Effector memory CD4-positive, alpha-beta T cell (primary cell): Measurements from ENCODE around the gene ZDHHC14.
A peak's percentile ranks its signal among the peaks of the same experiment; 100 is the strongest.

ENCODE experiments used
- DNase-seq, 3 donors: peaks; one replicate each; pipeline ENCODE4 v3.0.0-alpha.2; 2020
- H3K27ac ChIP-seq: 2 replicates; pipeline ENCODE4 v1.7.0; 2013; ENCODE audit warnings: mild to moderate bottlenecking, low read length, moderate library complexity; ENCODE audit not compliant: insufficient read depth, poor library complexity, severe bottlenecking
- H3K27me3 ChIP-seq: replicated peaks from 2 replicates; pipeline ENCODE4 v1.7.0; 2013; ENCODE audit warnings: mild to moderate bottlenecking, low read length; ENCODE audit not compliant: insufficient read depth, control insufficient read depth, poor library complexity, severe bottlenecking
- H3K36me3 ChIP-seq: 2 replicates; pipeline ENCODE4 v1.7.0; 2013; ENCODE audit warnings: mild to moderate bottlenecking, low read length, moderate library complexity; ENCODE audit not compliant: control insufficient read depth, insufficient read depth
- H3K4me1 ChIP-seq: 2 replicates; pipeline ENCODE4 v1.7.0; 2013; ENCODE audit warnings: low read length, mild to moderate bottlenecking; ENCODE audit not compliant: control insufficient read depth, insufficient read depth, poor library complexity, severe bottlenecking
- H3K4me3 ChIP-seq: 2 replicates; pipeline ENCODE4 v1.7.0; 2013; ENCODE audit warnings: low read length, low read depth, mild to moderate bottlenecking; ENCODE audit not compliant: insufficient read depth, poor library complexity, severe bottlenecking
- H3K9me3 ChIP-seq: 2 replicates; pipeline ENCODE4 v1.7.0; 2013; ENCODE audit warnings: mild to moderate bottlenecking, low read length, moderate library complexity; ENCODE audit not compliant: control insufficient read depth

The ZDHHC14 gene

DNA sequence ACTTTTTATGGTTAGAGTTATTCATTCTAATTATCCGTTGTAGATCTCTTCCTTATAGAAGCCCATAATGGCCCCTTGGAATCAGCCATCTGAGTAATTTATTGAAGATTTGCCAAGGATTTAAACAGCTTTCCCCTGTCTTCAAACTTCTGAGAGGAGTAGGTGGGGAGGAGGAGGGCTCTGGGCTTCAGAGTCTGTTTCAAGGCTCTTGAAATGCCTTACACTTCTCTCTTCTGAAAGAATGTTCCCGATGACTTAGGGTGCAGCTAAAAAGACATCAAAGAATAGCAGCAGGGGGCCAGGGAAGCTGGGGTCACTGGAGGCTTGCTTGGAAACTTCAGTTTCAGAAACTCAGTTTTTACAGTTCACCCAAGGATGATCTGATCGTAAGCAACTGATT lies 165.3 kb downstream of the ZDHHC14 start:
- H3K27ac ChIP-seq = no peak overlapping the region
- H3K4me3 ChIP-seq = no peak overlapping the region
- DNase-seq = no peak
- H3K36me3 ChIP-seq = no peaks in the 10 kb centered on the region
- H3K27me3 ChIP-seq = no peaks in the 10 kb centered on the region
- H3K9me3 ChIP-seq = no peaks in the 10 kb centered on the region
- H3K4me1 ChIP-seq = no peaks in the 10 kb centered on the region

DNA sequence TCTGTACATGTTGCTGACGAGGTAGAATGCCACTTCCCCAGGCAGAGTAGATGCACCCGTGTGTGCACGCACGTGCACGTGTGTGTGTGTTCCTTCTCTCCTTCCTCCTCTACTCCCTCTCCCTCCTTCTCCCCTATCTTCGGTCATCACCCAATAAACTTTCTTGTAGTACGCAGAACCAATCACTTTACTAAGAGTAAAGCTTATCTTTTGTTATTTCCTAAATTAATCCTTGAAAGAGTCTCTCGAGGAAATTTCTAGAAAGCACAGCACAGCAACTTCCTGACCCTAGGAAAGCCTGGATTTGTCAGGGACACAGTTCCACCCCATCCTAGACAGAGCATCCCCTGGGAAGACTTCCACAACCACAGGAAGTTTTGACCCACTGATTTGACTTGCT lies 166.1 kb downstream of the ZDHHC14 start:
- H3K4me3 ChIP-seq = no peak overlapping the region
- H3K27ac ChIP-seq = no peak overlapping the region
- no peaks in the 10 kb centered on the region for H3K4me1 ChIP-seq
- DNase-seq = no peak
- H3K36me3 ChIP-seq = no peaks in the 10 kb centered on the region
- H3K27me3 ChIP-seq = no peaks in the 10 kb centered on the region
- no peaks in the 10 kb centered on the region for H3K9me3 ChIP-seq

DNA sequence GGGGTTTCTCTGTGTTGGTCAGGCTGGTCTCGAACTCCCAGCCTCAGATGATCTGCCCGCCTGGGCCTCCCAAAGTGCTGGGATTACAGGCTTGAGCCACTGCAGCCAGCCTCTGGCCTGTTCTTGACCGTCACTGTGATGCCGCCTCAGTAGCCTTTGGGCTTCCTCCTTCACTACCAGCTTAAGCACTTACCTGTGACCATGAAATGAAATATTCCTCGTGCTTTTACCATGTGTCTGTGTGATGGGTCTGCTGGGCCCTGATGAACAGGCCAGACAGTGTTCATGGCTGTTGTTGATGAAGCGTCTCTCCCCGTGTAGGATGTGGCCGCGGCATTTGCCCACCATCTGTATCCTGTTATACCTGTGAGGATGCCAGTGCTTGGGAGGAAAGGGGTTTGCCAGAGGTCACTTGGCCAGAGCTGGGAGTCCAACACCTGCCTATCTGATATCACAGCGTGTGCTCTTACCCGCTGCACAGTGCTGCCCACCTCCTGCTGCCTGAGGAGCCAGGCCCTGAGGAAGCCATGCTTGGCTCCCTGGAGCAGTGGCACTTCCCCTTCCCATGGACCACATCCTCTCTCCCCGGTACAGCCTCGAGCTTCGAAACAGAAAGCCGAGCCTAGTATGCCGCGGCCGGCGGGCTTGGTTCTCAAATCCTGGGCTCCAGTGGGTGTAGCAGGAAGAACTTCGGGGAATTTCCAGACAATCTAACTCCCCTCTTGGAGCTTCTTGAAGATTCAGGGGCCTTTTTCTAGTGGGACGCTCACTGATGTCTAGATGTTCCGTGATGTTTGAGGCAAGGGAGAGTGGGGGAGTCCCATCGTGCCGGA lies 167.9 kb downstream of the ZDHHC14 start:
- H3K36me3 ChIP-seq = no peaks in the 10 kb centered on the region
- H3K9me3 ChIP-seq = no peaks in the 10 kb centered on the region
- H3K27ac ChIP-seq = no peak overlapping the region
- no peaks in the 10 kb centered on the region for H3K27me3 ChIP-seq
- no peak for DNase-seq
- no peak overlapping the region for H3K4me3 ChIP-seq
- no peaks in the 10 kb centered on the region for H3K4me1 ChIP-seq

DNA sequence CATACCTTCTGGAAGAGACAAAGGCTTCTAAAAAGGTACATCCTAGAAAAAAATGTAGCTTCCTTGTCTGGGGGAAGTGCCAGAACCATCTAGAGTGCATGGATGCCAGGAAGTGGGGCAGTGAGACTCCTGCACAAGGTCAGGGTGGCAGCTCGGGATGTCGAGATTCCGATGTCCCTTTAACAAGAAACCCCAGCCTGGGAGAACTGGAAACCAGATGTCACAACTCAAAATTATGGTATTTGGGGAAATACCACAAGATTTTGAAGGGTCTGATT lies 168.4 kb downstream of the ZDHHC14 start:
- H3K4me3 ChIP-seq = no peak overlapping the region
- no peak overlapping the region for H3K27ac ChIP-seq
- no peaks in the 10 kb centered on the region for H3K9me3 ChIP-seq
- H3K27me3 ChIP-seq = no peaks in the 10 kb centered on the region
- no peak for DNase-seq
- no peaks in the 10 kb centered on the region for H3K36me3 ChIP-seq
- no peaks in the 10 kb centered on the region for H3K4me1 ChIP-seq

DNA sequence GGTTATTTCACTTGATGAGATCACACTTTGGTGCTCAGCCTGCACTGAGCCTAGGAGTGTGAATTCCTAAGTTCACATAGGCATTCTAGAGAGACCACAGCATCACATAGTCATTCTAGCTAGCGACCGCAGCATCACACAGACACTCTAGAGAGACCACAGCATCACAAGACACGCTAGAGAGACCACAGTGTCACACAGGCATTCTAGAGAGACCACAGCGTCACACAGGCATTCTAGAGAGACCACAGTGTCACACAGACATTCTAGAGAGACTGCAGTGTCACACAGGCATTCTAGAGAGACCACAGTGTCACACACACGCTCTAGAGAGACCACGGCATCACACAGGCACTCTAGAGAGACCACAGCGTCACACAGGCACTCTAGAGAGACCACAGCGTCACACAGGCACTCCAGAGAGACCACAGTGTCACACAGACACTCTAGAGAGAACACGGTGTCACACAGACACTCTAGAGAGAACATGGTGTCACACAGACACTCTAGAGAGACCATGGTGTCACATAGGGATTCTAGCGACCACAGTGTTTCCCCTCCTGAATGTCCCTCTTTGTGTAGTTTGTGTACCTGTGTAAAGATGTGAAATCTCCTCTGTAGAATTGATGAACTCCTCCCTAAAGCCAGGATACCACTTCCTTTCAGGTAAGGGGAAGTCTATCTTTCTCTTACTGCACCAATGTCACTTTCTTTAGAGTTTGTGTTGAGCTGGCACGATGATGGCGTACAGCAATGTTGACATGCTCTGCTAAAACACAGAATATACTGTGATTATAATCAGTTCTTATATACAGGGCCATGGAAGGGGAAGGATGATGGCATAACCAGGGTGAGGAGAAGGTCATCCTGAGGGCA lies 169.4 kb downstream of the ZDHHC14 start:
- Histone ChIP-seq H3K4me3 (no peak overlapping the region), H3K27ac (no peak overlapping the region), H3K4me1 (no peaks in the 10 kb centered on the region), H3K9me3 (no peaks in the 10 kb centered on the region), H3K27me3 (no peaks in the 10 kb centered on the region), H3K36me3 (no peaks in the 10 kb centered on the region)
- peak; percentile 2 to 27 (median 16) for DNase-seq

DNA sequence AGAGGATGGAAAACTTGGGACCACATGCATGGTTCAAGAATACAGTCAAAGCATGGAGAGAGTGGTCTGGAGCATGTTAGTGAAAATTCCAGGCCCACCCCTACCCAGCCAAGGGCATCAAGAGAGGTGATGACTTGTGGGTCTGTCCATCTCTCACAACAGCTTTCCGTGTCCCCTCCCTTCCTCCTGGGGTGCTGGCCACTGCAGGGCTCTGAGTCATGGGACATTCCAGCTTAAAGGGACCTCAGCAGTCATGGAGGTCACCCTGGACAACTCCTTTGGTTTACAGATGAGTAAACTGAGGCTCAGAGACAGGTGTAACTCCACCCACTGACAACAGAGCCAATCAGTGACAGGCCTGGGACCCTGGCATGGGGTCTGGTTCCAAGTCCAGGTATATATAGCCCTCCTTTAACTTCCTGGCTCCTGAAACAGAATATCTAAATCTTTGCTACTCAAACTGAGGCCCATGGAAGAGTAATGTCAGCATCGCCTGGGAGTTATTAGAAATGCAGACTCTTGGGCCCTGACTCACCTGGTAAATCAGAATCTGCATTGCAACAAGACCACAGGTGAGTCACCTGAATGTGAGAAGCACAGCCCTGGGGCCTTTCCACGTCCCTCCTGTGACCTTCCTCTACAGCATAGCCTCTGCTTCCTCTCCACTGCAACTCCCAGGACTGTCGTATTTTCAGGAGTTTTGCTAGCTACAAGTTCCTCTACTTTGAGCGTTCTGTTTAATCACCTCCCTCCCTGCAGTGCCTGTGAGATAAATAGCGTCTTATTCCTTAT lies 170.2 kb downstream of the ZDHHC14 start:
- no peaks in the 10 kb centered on the region for H3K9me3 ChIP-seq
- no peaks in the 10 kb centered on the region for H3K36me3 ChIP-seq
- no peak for DNase-seq
- no peak overlapping the region for H3K4me3 ChIP-seq
- no peaks in the 10 kb centered on the region for H3K27me3 ChIP-seq
- H3K27ac ChIP-seq = no peak overlapping the region
- no peaks in the 10 kb centered on the region for H3K4me1 ChIP-seq

DNA sequence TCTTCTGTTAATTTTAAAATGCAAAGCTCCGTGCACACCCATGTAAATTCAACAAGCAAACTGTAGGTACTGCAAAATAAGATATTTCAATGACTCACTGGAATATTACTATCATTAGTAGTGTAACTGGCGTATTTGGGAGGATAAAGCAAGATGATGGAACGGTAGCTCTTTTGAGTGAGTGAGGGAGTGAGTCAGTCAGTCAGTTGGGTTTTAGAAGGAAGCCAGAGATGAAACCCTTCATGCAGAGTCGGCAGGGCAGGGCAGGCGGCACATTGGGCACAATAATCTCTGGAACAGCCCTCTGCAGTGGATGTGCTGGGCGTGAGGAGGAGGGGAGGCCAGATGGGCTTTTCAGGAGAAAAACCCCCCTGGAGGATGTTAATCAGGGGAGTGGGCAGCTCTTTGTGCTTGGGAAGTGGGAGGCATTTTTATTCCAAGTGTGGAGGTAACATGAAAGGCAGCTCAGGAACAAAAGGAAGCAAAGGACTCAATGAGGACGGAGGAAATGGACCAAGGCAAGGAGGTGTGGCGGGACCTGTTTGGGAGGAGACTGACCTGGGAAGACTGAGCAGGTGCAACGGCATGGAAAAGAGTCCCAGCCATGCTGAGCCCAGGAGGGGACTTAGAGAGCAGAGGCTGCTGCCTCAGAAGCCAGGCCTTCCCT lies 171.2 kb downstream of the ZDHHC14 start:
- DNase-seq = no peak
- Histone ChIP-seq H3K9me3 (no peaks in the 10 kb centered on the region), H3K27ac (no peak overlapping the region), H3K36me3 (no peaks in the 10 kb centered on the region), H3K4me3 (no peak overlapping the region), H3K27me3 (no peaks in the 10 kb centered on the region), H3K4me1 (no peaks in the 10 kb centered on the region)

DNA sequence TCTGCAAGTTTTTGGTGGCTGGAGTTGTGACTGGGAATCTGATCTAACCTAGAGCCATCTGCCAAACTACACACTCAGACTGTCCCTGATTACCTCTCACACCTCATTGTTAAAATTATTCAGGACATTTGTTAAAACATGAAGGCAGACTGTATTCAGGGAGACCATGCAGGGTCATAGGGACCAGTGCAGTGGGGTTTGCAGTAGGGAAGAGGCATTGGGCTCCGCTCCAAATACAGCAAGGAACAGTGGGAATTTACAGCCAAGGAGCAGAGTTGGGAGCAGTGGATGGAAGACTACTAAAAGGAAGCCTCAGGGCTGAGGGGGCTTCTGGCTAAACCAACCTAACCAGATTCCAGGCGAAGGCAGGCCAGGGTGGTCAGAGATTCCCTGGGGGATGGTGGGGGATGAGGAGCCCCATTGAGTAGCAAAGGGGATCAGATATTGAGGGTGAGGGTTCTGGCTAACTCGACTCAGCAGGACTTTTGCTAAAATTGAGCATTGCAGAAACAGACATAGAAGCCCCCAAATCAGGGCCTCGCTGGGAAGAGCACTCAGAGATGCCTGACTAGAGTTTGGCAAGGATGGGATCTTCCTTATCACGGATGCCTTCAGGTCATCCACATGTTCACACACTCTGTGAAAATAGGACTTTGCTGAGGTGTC lies 172.0 kb downstream of the ZDHHC14 start:
- H3K4me3 ChIP-seq = no peak overlapping the region
- DNase-seq = no peak
- H3K27ac ChIP-seq = no peak overlapping the region
- H3K27me3 ChIP-seq = no peaks in the 10 kb centered on the region
- no peaks in the 10 kb centered on the region for H3K4me1 ChIP-seq
- H3K36me3 ChIP-seq = no peaks in the 10 kb centered on the region
- no peaks in the 10 kb centered on the region for H3K9me3 ChIP-seq

DNA sequence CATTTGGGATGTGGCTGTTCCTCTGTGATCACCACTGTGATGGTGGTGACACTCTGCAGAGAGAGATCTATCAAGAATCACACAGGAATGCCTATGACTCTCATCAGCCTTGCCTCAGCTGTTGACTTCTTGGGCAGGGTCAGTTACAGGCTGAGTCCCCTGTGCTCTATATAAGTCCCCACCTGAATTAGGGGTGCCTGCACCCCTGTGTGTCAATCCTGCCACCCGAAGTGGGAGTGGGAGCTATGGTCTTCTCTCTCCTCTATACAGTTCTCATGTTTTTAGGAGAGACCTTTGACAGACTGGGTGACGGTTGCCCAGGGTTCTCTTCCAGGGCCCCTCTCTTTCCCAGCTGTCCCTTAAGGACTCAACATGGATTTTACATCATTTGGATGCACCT lies 173.8 kb downstream of the ZDHHC14 start:
- no peak overlapping the region for H3K27ac ChIP-seq

More for the DNA sequence above, 173.8 kb downstream of the ZDHHC14 start:
- no peak for DNase-seq
- Histone ChIP-seq H3K4me1 (no peaks in the 10 kb centered on the region), H3K36me3 (no peaks in the 10 kb centered on the region), H3K9me3 (no peaks in the 10 kb centered on the region), H3K27me3 (no peaks in the 10 kb centered on the region), H3K4me3 (no peak overlapping the region)
